NCI-H446 treated with DMSO at 0.1 percent for 48 hours (cell line): ENCODE data around the gene MADCAM1.
A peak's percentile ranks its signal among the peaks of the same experiment; 100 is the strongest.

Source experiments
- DNase-seq: peaks from one replicate; lab custom pipeline; 2025; lab: John Stamatoyannopoulos, UW

The MADCAM1 gene

DNA sequence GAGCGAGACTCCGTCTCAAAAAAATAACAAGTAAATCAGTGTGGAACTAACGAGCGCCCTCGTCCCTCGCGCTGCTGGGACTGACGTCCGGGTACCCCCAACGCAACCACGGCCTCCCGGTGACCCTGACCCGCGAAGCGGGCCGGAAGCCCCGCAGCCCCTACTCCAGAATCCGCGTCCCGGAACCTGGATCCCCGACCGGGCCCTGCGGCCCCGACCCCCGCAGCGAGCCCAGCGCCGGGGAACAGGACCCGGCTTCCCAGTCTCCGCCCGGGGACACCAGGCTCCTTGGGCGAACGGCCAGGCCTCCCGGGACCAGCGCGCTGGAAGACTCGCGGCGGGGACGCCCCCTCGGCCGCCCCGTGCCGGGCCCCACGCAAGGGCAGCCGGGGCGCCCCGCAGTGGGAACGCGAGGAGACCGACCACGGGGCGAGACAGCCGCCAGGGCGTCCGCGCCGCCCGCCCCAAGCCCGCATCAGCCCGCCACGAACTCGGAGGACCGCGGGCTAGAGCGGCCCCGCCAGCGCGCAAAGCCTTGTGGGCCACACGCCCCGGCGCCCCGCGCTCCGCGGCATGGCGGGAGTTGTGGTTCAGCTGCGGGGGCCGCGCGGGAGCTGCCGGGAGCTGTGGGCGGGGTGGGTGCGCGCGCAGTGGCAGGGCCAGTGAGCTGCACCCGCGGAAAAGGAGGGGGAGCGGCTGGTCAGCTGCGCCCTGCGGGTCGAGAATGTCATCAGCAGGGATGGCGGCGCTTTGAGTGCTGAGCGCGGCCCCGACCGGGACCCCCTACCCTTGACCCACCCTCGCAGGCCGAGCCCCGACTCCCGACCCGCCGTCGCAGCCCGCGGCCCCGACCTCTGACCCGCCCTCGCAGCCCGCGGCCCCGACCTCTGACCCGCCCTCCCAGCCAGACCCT is 7.5 kb upstream of the MADCAM1 start:
- peak; percentile 86 for DNase-seq

DNA sequence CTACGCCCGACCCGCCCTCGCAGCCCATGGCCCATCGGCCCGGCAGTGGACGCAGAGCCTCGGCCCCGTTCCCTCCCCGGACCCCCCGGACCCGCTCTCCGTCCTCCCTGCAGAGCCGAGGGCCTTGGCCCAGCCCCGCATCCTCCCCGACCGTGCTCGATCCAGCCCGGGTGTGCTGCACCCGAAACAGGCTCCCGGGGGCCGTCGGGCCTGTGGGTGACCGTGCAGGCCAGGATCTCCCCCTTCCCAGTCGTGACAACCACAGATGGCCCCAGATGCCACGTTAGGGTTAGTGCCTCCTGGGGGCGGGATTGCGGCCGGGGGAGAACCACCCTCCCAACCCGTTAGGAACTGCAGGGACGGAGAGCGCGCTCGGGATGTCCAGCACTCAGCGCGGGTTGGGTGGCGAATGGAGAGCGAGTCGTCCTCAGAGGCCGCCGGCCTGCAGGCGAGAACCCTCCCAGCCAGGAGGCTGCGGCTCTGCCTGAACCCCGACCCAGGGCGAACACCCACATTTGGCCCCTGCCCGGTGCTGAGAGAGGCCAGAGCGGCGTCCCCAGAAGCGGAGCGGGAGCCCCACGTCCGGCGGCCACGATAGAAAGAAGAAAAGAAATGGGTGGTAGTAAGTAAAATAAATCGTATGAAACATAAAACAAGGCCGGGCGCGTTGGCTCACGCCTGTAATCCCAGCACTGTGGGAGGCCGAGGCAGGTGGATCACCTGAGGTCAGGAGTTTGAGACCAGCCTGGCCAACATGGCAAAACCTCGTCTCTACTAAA is 6.7 kb upstream of the MADCAM1 start:
- DNase-seq, result no peak

DNA sequence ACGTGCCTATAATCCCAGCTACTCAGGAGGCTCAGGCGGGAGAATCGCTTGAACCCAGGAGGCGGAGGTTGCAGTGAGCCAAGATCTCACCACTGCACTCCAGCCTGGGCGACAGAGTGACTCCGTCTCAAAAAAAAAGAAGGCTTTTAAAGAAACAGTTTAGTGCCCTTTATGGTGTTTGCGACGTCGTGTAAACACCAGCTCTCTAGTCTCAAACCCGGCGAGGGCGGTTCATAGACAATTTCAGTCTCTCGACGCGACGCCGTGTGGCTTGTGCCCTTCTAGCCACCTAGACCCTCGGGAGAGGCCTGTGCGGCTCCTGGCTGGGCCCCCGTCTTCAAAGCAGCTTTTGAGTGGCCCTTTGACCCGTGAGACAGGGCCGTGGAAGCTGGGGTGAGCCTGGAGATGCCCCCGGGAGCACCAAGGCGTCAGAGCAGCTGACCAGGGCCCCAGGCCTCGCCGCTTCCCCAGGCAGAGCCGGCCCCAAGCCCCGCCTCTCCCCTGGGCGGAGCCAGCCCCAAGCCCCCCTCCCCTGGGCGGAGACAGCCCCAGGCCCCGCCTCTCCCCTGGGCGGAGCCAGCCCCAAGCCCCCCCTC is 5.0 kb upstream of the MADCAM1 start:
- DNase-seq, result no peak

DNA sequence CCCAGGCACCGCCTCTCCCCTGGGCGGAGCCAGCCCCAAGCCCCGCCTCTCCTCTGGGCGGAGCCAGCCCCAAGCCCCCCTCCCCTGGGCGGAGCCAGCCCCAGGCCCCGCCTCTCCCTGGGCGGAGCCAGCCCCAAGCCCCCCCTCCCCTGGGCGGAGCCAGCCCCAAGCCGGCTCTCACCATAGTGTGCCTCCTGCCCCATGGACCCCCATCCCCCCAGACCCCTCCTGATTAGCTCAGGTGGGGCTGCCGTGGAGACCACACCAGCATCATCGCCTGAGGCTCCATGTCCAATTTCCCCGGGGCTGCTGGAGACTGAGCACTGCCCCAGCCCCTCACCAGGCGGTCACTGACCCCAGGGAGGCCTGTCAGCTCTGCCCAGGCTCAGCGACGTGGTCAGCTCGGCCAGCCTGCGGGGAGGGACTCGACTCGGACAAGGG is 4.2 kb upstream of the MADCAM1 start:
- no peak for DNase-seq

DNA sequence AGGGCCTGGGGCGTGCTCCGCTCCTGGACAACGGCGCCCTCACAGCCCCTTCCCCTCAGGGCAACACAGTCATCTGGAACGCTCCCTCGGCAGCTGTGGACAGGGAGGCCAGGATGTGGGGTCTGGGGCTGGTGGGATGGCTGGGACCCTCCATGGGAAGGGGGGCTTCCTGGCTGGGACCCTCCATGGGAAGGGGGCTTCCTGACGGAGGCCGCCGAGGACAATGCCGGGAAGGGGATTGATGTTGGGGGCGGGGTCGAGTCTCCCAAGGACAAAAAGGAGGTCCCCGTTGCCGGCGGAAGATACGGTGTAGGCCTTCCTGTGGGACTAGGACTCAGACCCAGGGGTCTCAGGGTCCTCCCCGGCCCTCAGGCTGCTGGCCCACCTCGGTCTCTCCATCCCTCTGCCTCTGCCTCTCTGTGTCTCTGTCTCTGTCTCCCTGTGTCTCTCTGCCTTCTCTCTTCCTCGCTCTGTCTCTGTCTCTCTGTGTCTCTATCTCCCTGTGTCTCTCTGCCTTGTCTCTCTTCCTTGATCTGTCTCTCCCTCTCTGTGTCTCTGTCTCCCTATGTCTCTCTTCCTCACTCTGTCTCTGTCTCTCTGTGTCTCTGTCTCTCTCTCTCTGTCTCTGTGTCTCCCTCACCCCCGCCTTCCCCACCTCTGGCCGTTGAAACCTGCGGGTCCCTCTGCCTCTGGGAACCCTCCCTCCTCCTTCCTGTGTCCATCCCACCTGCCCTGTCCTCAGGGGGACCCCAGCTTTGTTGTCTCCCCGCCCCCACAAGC is 2.7 kb upstream of the MADCAM1 start:
- no peak for DNase-seq

DNA sequence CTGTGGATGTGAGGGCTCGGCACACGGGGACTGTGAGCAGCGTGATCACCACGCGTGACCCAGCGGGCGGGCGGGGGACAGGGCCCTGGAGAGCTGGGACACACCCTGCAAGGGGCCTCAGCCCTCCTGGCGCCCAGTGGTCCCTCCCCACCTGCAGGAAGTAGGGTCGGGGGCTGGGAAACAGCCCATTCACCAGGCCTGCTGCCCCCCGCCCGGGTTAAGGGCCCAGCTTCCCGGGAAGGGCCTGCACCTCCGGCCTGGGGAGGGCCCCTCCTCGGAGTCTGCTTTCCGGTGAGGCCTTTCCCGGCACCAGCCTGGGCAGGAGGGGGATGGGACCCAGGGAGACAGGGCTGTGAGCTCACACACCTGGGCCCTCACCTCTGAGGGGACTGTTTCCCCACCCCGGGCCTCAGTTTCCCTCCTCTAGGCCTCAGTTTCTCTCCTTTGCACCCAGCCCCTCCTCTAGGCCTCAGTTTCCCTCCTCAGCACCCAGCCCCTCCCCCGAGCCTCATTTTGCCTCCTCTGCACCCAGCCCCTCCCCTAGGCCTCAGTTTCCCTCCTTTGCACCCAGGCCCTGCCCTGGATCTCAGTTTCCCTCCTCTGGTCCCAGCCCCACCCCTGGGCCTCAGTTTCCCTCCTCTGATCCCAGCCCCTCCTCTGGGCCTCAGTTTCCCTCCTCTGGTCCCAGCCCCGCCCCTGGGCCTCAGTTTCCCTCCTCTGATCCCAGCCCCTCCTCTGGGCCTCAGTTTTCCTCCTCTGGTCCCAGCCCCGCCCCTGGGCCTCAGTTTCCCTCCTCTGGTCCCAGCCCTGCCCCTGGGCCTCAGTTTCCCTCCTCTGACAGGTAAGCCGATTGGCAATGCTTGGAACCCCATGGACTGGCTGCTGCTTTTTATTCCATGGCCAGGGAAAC is 1.9 kb upstream of the MADCAM1 start:
- DNase-seq, result no peak

DNA sequence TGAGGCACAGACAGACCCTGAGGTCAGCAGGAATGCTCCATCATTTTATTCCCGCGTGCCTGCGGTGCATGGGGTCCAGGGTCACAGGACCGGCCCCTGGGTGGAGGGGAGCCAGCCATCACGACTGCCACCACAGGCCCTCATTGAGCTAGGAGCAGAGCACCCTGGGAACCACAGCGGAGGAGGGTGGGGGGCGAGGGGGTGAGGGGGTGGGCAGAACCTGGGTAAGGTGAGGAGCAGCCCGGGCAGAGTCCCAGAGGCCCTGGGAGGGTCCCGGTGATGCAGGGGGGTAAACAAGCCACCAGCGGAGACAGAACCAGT is 1.2 kb upstream of the MADCAM1 start:
- no peak for DNase-seq

DNA sequence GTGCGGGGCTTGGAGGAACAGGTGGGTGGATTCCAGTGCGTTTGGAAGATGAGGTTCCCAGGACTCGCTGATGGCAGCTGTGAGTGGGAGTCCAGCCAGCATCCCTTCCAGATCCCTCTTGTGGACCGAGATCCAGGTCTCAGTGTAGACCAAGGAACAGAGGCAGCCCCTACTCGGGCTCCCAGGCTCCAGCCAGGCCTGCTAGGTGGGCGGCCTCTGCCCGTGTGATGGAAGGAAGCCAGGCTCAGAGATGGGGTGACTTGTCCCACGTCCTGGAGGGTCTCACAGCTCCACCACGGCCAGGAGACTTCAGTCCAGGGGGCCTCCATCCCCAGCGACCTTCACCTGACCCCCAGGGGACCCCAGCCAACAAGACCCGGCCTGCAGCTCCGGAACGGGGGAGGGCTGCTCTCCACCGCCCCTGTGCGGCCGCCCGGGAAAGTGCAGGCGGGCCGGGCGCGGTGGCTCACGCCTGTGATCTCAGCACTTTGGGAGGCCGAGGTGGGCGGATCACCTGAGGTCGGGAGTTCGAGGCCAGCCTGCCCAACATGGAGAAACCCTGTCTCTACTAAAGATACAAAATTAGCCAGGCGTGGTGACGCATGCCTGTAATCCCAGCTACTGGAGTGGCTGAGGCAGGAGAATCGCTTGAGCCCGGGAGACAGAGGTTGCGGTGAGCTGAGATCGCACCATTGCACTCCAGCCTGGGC is 729 bp upstream of the MADCAM1 start:
- DNase-seq, result peak; percentile 54

DNA sequence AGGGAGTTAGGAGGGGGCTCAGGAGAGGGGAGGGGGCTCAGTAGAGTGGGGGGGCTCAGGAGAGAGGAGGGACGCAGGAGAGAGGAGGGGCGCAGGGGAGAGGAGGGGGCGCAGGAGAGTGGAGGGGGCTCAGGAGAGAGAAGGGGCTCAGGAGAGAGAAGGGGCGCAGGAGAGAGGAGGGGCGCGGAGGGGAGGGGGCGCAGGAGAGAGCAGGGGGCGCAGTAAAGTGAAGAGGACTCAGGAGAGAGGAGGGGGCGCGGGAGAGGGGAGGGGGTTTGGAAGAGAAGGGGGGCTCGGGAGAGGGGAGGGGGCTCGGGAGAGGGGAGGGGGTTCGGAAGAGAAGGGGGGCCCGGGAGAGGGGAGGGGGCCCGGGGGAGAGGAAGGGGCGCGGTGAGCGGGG is 700 bp downstream of the MADCAM1 start:
- DNase-seq, result no peak

DNA sequence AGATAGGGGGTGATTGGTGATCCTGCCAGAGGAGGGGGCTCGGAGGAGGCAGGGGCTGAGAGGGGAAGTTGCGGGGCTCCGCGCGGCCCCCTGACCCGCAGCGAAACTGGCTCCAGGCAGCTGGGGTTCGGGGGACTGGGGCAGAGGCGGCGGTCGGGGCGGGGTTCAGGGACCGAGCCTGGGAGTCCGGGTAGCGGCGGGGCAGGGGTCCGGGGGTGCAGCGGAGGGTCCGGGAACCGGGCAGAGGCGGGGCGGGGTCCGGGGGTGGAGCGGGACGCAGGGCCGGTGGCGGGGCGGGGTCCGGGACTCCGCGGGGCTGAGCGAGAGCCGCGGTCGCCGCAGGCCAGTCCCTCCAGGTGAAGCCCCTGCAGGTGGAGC is 1.2 kb downstream of the MADCAM1 start:
- no peak for DNase-seq

DNA sequence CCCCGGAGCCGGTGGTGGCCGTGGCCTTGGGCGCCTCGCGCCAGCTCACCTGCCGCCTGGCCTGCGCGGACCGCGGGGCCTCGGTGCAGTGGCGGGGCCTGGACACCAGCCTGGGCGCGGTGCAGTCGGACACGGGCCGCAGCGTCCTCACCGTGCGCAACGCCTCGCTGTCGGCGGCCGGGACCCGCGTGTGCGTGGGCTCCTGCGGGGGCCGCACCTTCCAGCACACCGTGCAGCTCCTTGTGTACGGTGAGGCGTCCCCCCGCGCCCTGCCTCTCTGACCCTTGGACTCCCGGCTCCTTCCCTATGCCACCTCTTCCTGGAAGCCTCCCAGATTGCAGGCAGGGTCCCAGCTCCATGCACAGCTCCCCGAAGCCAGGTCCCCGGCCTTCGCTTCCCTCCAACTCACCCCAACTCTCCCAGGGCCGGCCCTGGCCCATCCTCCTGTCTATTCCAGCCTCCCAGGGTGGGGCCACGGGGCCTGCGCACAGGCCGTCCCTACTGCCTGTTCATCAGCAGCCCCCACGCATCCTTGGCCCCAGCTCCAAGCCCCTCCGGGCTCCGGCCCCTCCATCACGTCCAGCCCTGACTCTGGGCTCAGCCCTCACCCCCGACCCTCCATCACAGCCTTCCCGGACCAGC is 1.7 kb downstream of the MADCAM1 start:
- DNase-seq, result no peak

DNA sequence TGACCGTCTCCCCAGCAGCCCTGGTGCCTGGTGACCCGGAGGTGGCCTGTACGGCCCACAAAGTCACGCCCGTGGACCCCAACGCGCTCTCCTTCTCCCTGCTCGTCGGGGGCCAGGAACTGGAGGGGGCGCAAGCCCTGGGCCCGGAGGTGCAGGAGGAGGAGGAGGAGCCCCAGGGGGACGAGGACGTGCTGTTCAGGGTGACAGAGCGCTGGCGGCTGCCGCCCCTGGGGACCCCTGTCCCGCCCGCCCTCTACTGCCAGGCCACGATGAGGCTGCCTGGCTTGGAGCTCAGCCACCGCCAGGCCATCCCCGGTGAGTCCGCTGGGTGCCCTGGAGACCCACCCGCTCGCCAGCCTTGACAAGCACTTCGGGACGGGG is 2.2 kb downstream of the MADCAM1 start:
- DNase-seq, result no peak

DNA sequence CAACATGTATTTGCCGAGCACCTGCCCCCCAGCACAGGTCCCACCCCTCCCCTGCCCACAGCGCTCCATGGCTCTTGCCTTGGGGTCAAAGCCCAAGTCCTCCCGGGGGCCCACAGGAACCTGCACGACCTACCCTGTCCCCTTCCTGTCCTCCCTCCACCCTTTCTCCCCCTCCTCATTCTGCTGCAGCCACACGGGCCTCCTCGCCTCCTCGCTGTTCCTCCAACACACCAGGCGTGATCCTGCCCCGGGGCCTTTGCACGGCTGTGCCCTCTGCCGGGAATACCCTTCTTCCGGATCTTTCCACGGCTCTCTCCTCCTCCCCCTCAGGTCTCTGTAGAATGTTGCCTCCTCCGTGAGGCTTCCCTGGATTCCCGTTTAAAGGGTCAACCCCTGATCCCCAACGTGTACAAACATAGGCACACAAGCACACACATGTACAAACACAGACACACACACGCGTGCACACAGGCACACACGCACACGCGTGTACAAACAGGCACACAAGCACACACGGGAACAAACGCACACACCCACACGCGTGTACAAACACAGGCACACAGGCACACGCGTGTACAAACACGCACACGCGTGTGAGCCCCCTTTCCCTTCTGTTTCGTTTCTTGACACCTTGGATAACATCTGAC is 2.8 kb downstream of the MADCAM1 start:
- no peak for DNase-seq

DNA sequence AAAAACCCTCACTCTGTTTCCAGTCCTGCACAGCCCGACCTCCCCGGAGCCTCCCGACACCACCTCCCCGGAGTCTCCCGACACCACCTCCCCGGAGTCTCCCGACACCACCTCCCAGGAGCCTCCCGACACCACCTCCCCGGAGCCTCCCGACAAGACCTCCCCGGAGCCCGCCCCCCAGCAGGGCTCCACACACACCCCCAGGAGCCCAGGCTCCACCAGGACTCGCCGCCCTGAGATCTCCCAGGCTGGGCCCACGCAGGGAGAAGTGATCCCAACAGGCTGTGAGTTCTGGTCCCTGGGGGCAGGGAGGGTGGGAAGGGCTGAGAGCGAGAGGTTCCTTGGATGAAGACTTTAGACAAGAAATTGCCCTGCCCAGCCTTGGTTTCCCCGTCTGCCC is 5.4 kb downstream of the MADCAM1 start:
- no peak for DNase-seq

DNA sequence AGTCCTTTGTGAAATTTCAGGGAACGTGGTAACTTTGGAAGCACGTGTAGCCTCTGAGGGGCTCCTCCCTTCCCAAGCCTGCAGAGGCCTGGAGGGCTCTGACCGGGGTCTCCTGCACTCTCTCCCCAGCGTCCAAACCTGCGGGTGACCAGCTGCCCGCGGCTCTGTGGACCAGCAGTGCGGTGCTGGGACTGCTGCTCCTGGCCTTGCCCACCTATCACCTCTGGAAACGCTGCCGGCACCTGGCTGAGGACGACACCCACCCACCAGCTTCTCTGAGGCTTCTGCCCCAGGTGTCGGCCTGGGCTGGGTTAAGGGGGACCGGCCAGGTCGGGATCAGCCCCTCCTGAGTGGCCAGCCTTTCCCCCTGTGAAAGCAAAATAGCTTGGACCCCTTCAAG is 8.3 kb downstream of the MADCAM1 start:
- no peak for DNase-seq

DNA sequence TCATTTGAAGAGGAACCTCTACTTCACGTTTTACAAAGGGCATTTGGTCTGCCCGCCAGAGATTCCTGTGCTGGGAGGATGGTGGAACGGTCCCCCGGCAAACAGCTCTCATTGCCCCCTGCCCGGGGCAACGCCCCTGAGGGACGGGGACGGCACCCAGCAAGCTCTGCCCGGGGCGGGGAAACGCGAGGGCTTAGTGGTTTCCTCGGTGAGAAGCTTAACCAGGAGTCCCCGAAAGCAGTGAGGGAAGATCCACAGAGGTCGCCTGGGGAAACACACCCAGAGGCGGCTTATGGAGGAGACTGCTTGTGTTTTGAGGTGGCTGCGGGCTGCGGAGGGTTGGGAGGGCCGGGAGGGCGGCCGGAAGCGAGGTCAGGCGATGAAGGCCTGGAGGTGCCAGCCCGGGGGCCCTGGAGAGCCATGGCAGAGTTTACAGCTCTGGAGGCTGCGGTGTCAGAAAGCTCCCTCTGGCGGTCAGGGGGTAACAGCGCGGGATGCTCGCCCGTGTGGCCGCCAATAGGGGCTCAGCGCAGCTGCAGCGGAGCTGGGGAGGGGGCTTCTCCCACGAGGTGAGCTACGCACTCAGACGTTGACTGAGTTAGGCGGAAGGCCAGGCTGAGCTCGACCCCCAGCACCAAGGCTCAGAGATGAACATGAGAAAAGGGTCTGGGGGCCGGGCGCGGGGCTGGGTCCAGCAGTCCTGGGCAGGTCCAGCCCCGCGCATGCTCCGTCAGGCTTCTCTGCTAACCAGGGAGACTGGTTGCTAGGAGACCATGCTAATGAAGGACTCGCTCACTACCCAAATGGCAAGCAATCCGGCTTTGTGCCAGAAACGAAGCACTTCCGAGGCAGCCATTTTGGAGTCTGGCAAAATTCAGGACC is 10.4 kb downstream of the MADCAM1 start:
- peak; percentile 99 for DNase-seq

DNA sequence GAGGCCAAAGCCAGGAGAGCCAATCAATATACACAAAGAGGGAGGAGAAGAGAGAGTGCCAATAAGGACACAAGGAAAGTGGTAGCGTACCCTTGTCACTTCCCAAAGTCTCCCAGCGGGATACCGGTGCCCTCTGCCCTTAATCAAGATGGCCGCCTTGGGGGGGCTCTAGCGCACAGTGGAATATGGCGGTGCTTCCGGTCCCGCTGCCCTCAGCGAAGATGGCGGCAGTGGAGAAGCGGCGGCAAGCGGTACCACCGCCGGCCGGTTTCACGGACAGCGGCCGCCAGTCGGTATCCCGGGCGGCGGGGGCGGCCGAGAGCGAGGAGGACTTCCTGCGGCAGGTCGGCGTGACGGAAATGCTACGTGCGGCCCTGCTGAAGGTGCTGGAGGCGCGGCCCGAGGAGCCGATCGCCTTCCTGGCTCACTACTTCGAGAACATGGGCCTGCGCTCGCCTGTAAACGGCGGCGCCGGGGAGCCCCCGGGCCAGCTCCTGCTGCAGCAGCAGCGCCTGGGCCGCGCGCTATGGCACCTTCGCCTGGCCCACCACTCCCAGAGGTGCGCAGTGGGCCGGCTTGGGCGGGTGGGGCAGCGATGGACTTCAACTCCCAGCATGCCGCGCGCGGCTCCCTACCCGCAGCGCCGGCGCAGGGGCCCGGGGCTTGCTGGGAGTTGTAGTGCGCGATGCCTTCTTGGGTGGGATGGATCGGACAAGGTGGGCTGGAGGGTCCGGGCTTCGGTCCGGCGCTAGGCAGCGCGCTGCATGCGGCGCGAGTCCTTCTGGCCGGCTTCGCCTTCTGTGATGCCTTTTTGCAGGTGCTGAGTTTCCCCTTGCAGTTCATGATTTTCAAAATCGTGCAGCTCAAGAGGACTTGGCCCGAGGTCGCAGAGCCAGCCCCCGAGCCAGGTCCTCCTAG is 11.3 kb downstream of the MADCAM1 start, which contains the start of gene TPGS1:
Gene TPGS1, plus strand, starts transcription at position 212 of the 918 bp plus-strand sequence. Its CDS starts 10 bp downstream, at position 222.
- peak; percentile 61 for DNase-seq
